DMS153 treated with DMSO at 0.1 percent for 48 hours (cell line): ENCODE results near the gene ZNF550.

Experiments
- DNase-seq: peaks from one replicate; lab custom pipeline; 2025; ENCODE audit not compliant: unreplicated experiment; lab: John Stamatoyannopoulos, UW

Gene ZNF550

GRCh38 chr19:57559404-57560025 is at the start of gene ZNF550:
Gene ZNF550 (minus strand): TSS chr19:57559863. CDS start chr19:57559682, 181 bp downstream.
- DNase-seq = peak; percentile 43

DNA sequence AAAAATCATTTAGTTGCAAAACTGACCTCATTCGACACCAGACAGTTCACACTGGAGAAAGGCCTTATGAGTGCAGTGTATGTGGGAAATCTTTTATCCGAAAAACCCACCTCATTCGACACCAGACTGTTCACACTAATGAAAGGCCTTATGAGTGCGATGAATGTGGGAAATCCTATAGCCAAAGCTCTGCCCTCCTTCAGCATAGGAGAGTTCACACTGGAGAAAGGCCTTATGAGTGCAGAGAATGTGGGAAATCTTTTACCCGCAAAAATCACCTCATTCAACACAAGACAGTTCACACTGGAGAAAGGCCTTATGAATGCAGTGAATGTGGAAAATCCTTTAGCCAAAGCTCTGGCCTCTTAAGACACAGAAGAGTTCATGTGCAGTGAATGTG is 47.3 kb upstream of the ZNF550 start:
- DNase-seq = no peak

DNA sequence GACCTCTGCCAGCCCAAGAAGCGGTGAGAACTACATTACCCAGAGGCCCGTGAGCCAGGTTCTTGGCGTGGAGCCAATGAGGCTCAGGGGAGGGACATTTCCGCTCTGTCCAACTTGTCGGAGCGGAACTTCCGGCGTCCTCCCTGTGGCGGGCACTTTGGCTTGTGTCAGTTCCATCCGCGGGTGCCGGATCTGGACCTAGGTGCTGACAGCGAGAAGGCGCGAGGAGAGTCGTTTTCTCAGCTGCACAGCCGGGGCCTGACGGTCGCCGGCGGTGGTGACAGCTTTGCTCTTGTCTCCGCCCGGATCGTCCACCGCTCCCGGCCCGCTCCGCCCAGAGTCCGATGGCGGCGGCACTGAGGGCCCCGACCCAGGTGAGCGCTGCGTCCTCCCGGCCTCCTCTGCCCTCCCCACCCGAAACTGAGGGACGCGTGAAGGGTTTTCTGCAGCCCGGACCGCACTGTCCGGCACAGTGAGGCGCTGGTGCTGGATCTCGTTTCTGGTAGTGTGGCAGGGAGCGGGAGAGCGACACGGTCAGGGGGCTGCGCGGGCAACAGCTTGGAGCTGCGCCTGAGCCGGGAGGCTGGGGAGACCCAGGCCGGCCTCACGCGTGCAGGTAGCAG is 40.2 kb upstream of the ZNF550 start, which contains the start of gene ZNF530:
Gene ZNF530 (plus strand): TSS at position 125 of the 623 bp plus-strand sequence. CDS start 4,461 bp downstream, outside the sequence.
- DNase-seq = peak; percentile 86

DNA sequence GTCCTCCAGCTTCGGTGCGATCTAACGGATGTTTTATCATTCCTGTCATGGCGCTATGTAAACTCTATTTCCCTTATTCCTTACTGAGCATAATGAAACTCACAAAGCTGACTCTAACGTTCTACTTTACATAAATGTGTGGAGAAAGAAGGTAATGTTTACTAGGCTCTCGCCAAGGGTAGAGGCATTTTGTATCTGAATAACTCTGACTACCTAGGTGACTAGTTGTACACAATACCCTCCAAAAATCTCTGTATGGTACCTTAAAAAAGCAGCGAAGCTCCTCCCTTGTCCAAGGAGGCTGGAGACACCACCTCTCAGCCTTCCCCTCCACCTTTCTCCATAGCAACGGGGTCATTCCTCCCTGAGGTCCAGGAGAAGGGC is 39.7 kb upstream of the ZNF550 start:
- DNase-seq = no peak

- DNase-seq = no peak
Measured at GRCh38 chr19:57587529-57587928, 27.9 kb upstream of the ZNF550 start.

DNA sequence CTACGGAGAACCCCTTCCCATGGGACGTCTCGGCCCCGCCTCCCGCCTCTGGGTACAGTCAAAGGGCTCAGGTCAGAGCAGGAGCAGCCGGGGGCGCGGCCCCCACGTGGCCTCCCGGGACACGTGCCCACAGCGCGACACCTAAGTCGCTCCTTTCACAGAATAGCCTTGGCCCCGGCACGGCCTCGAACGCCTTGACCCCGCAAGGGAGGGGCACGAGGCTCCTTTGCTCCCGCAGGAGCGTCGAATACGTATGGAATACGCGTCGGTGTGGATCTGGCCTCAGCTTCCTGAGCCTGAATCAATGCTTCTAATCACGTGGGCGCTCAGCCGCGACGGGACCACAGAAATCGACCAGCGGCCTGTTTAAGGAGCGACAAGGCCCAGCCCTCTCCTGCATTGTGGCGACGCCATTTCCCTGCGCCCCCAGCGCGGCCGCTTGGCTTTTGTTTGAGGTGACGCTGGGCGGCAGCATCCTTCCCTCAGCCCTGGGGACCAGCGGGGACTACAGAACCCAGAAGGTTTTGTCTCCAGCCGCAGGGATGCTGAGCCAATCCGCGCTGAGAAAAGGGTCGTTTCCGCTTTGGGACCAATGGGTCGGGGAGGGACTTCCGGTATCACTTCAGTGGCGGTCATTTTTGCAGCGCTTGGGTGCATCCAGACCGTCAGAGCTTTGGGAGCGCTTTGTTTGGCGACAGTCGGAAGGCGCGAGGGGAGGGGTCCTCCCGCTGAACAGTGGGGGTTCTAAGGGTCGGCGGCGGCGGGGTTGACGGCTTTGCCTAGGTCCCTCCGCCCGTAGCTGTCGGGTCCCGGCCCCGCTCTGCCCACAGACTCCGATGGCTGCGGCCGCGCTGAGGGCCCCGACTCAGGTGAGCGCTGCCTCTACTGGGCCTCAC is 24.1 kb upstream of the ZNF550 start, which contains the start of gene ZIK1:
Gene ZIK1 (plus strand): TSS at position 625 of the 896 bp plus-strand sequence. CDS start 212 bp downstream, at position 837.
- DNase-seq = peak; percentile 46

DNA sequence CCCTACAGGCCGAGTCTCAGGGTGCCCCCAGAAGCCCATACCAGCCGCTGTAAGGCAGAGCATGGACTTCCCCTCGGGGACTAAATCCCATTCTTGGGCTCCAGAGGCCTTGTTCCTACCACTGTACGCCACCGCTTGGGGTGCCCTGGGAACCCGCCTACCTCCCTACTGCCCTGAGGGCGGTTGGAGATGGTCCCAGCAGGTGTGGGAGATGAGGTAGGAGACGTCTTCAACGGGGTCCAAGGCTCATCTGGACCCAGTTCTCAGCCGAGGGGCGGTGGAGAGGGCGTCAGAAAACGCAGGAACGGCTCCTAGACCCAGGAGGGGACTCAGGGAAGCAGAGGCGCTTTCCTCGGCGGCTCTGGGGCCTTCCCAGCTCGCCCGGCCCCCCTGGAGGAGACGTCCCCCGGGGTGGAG is 23.4 kb upstream of the ZNF550 start:
- DNase-seq = no peak

GRCh38 chr19:57578487-57579205 is 19.0 kb upstream of the ZNF550 start, which contains the start of gene ZNF416:
Gene ZNF416 (minus strand): TSS chr19:57578911. CDS start chr19:57578704, 207 bp downstream.
- peak; percentile 93 for DNase-seq

DNA sequence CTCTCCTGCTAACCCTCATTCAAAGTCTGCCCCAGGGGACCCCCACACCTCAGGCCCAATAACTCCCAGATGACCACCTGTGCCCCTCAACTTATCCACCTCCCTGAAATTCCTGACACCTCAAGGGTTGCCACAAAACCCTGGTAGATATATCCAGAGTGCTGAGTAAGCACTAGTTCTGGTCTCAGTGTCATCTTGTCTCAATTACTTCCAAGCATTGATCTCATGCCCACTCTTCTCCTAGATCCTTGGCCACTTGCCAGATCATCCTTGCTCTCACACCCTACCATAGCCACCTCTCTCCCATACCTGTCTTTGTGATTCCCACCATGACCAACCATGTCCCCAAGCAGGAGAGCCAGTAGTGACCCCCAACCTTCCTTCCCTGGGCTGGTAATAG is 17.0 kb upstream of the ZNF550 start:
- DNase-seq = no peak

DNA sequence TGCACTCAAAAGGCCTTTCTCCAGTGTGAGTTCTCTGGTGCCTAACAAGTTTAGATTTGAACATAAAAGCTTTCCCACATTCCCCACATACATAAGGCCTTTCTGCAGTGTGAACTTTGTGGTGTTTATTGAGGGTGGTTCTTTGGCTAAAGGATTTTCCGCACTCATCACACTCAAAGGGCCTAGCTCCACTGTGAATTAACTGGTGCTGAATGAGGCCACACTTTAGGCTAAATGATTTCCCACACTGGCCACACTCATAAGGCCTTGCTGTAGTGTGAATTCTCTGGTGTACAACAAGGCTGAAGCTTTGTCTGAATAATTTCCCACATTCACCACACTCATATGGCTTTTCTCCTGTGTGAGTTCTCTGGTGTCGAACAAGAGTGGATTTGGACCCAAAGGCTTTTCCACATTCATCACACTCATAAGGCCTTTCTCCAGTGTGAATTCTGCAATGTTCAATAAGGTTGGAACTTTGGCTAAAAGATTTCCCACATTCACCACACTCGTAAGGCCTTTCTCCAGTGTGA is 12.8 kb upstream of the ZNF550 start:
- DNase-seq = no peak

- DNase-seq = no peak
Measured at GRCh38 chr19:57570707-57571106, 11.0 kb upstream of the ZNF550 start.

- DNase-seq = no peak
Measured at GRCh38 chr19:57566396-57567265, 7.0 kb upstream of the ZNF550 start.

DNA sequence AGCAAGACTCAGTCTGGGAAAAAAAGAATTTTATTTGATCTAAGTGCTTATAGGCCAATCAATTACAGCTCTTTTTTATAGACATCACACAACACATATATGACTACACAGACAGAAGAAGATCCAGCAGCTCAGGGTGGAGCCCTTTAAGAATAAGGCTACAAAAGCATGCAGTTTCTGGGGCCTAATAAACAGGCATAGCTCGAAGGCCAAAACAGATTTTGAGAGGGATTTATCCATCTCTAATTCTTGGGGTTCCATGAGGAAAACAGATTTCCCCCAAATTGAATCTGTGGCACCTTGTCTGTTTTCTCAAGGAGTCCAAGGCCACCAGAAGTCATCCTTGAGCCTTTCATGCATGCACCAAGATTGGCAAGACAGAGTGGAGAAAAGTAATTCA is 3.9 kb upstream of the ZNF550 start:
- DNase-seq = no peak

DNA sequence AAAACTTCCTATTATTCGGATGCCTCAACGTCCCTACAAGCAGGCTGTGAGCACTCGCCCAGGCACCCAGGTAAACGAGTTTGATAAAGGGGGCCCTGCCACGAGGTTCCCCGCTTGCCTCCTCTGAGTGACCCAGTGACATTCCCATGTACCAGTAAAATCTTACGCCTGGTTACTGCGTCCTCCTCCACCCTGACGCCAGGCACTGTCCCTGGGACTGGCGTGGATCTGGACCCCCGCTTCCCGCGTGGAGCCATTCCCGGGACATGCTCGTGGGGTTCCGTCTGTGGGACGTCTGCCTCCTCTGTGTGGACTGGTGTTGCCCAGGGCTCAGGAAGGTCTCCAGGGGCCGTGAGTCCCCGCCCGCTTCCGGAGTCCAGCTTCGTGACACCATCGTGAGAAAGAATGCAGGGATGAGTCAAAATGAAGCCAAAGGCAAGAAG is 407 bp upstream of the ZNF550 start:
- no peak for DNase-seq

- no peak for DNase-seq
Measured at GRCh38 chr19:57559008-57559403, 657 bp downstream of the ZNF550 start.

DNA sequence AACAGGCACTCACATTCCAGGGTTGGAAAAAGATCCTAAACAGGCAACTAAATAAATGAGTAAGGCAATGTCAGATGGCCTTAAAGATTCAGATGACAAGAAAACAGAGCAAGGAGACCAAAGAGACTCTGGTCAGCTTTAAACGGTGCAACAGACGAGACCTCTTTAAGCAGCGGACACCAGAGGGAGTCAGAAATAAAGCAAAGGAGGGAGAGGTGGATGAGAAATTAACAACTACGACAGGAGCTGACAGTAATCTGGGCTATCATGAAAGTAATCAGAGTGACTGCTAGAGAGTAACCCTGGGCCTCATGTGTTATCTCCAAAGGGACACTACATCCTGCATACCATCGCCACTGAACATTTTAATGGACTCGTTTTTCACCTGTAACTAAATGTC is 1.1 kb downstream of the ZNF550 start:
- no peak for DNase-seq

DNA sequence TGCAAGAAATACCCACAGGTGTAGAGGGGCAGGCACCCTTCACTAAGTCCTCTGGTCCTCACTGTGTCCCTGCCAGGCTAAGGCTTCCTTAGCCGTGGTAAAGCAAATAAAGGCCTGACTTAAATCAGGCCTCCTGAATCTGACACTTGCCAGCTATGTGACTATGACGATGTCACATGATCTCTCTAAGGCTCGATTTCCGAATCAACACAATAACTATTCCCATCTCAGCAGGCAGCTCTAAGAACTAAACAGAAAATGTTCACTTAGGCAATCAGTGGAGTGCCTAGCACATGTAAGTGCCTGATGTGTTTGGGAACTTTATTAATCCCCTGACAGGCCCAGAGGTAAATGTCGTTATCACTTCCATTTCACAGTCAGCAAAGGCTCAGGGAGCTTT is 2.0 kb downstream of the ZNF550 start:
- DNase-seq = no peak

DNA sequence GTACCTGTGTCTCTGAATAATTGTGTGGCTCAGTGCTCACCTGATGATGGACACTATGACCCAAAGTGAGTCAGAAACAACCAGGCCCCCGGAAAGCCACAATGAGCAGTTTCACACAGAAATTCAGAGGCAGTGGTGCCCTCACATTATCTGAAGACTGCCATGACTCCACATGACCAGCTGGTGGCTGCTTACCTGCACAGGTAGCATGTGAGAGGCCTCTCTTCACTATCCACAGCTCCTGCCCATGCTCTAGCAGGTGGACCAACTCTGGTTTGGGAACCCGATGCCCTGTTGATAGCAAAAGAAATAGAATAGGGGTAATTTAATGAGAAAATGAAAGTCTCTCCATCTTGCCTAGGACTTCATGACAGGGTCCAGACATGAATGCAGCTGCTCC is 7.2 kb downstream of the ZNF550 start:
- no peak for DNase-seq

- no peak for DNase-seq
Measured at GRCh38 chr19:57546513-57546912, 13.2 kb downstream of the ZNF550 start.
